Endothelial cell of umbilical vein (primary cell): Measurements from ENCODE around the gene LRRC8B. TPM values are rescaled to one million over a fixed set of nuclear protein-coding genes. Genes with fewer than 3 reads are reported as not detected.

Experiments
- BruUV-seq: library from RNA; stranded (reverse); fragments of 400-500 nt; replicated peaks from 2 replicates; lab custom pipeline; 2021; lab: Mats Ljungman, UMichigan
- CTCF ChIA-PET: fragments of 300-600, 350-600 bp; sonication (Branson Sonifier 250); formaldehyde crosslinking; loops from one replicate; lab custom pipeline; 2021; ENCODE audit warnings: antibody characterized with exemption, inconsistent platforms; lab: Charles Lee
- POLR2A ChIA-PET: fragments of 300-600, 350-600 bp; sonication (Branson Sonifier 250); formaldehyde crosslinking; loops from one replicate; lab custom pipeline; 2021; ENCODE audit warnings: antibody characterized with exemption, inconsistent platforms; lab: Charles Lee
- DNase-seq: peaks from one replicate; pipeline ENCODE4 v3.0.0-alpha.2; 2011; ENCODE audit warnings: low read depth, low spot score
- FAIRE-seq: peaks from 2 replicates; lab custom pipeline; 2011; peaks lifted over from hg19 to GRCh38; lab: Jason Lieb, UNC
- H2AFZ ChIP-seq: 2 replicates; pipeline ENCODE4 v1.6.0; 2012; ENCODE audit warnings: low read depth, low read length, control low read depth, inconsistent platforms
- H3K27ac ChIP-seq: 2 replicates; pipeline ENCODE4 v1.5.1; 2011; ENCODE audit warnings: low read depth, mild to moderate bottlenecking, control low read depth, low read length, moderate library complexity; ENCODE audit not compliant: insufficient read depth
- H3K27me3 ChIP-seq, 2 experiments: 2 replicates each; pipeline versions ENCODE4 v1.6.0 to v1.6.1; 2011; ENCODE audit warnings: low read length in 2 of 2, mixed read lengths in 1 of 2; ENCODE audit not compliant: control insufficient read depth in 2 of 2, insufficient read depth in 2 of 2
- H3K36me3 ChIP-seq, 2 experiments: 2 replicates in 1 of 2; 3 replicates in 1 of 2; pipeline ENCODE4 v1.5.1; 2011; ENCODE audit warnings: low read length in 2 of 2, mild to moderate bottlenecking in 1 of 2, moderate library complexity in 1 of 2; ENCODE audit not compliant: control insufficient read depth in 2 of 2, insufficient read depth in 2 of 2; ENCODE audit errors: extremely low read depth in 1 of 2
- H3K4me1 ChIP-seq: 3 replicates; pipeline ENCODE4 v1.5.1; 2011; ENCODE audit warnings: mild to moderate bottlenecking, low read length; ENCODE audit not compliant: control insufficient read depth, insufficient read depth; ENCODE audit errors: extremely low read depth
- H3K4me2 ChIP-seq: 2 replicates; pipeline ENCODE4 v1.6.1; 2011; ENCODE audit warnings: low read length, control low read depth, mixed read lengths; ENCODE audit not compliant: insufficient read depth
- H3K4me3 ChIP-seq, 3 experiments: fragments of 200-600 bp in 1 of 3; sonication (generic), shearing (Covaris generic) in 1 of 3; replicated peaks in 1 of 3; 2 replicates each; pipeline ENCODE4 v1.5.1; 2011 to 2016; ENCODE audit warnings: control low read depth in 3 of 3, low read length in 3 of 3, mild to moderate bottlenecking in 2 of 3, inconsistent platforms in 1 of 3, low read depth in 1 of 3, moderate library complexity in 1 of 3; ENCODE audit not compliant: insufficient read depth in 1 of 3
- H3K79me2 ChIP-seq: 2 replicates; pipeline ENCODE4 v1.6.0; 2012; ENCODE audit warnings: low read length, inconsistent platforms; ENCODE audit not compliant: control insufficient read depth, insufficient read depth
- H3K9ac ChIP-seq: replicated peaks from 2 replicates; pipeline ENCODE3; 2011; ENCODE audit warnings: low read length, control low read depth; ENCODE audit not compliant: insufficient read depth; ENCODE audit errors: extremely low read depth
- H3K9me1 ChIP-seq: replicated peaks from 3 replicates; pipeline ENCODE4 v1.6.0; 2011; ENCODE audit warnings: mild to moderate bottlenecking, low read length; ENCODE audit not compliant: control insufficient read depth, insufficient read depth; ENCODE audit errors: extremely low read depth
- H3K9me3 ChIP-seq: replicated peaks from 2 replicates; pipeline ENCODE4 v1.5.1; 2012; ENCODE audit warnings: low read length, inconsistent platforms; ENCODE audit not compliant: control insufficient read depth, insufficient read depth
- H4K20me1 ChIP-seq: replicated peaks from 2 replicates; pipeline ENCODE3; 2011; ENCODE audit warnings: mild to moderate bottlenecking, low read length; ENCODE audit not compliant: control insufficient read depth, insufficient read depth; ENCODE audit errors: extremely low read depth
- EZH2 ChIP-seq: IDR thresholded peaks from 2 replicates; pipeline ENCODE4 v1.6.1; 2012; ENCODE audit warnings: borderline replicate concordance, low read depth, mild to moderate bottlenecking, moderate library complexity, low read length, inconsistent platforms; ENCODE audit not compliant: severe bottlenecking
- FOS ChIP-seq: IDR thresholded peaks from 2 replicates; pipeline ENCODE4 v1.6.1; 2011; ENCODE audit warnings: mild to moderate bottlenecking, low read length, moderate library complexity, borderline replicate concordance; ENCODE audit not compliant: insufficient read depth
- GATA2 ChIP-seq: IDR thresholded peaks from 2 replicates; pipeline ENCODE4 v1.7.0; 2011; ENCODE audit warnings: low read depth, mild to moderate bottlenecking, moderate library complexity, mixed read lengths, low read length; ENCODE audit not compliant: insufficient read length, insufficient read depth
- JUN ChIP-seq: IDR thresholded peaks from 2 replicates; pipeline ENCODE4 v1.6.1; 2011; ENCODE audit warnings: borderline replicate concordance, low read depth; ENCODE audit not compliant: insufficient read length, insufficient read depth
- MAX ChIP-seq: IDR thresholded peaks from 2 replicates; pipeline ENCODE4 v1.6.1; 2011; ENCODE audit not compliant: insufficient read depth, insufficient read length
- MYC ChIP-seq: IDR thresholded peaks from one replicate; pipeline ENCODE4 v1.6.1; 2011; ENCODE audit warnings: mild to moderate bottlenecking, low read depth, low read length
- POLR2A ChIP-seq: IDR thresholded peaks from 2 replicates; pipeline ENCODE4 v1.6.1; 2012; ENCODE audit warnings: low read depth, mild to moderate bottlenecking, control low read depth, low read length
- POLR2AphosphoS5 ChIP-seq: IDR thresholded peaks from 2 replicates; pipeline ENCODE4 v1.6.1; 2012; ENCODE audit warnings: low read depth, mild to moderate bottlenecking, control low read depth, low read length, moderate library complexity; ENCODE audit not compliant: insufficient read depth
- dilution Hi-C: fragments of 300-500 bp; cut with MboI; formaldehyde crosslinking; loops from one replicate; pipeline ENCODE4 v1.15.0; 2019; ENCODE audit warnings: low sequenced_read_pairs; ENCODE audit not compliant: extremely low pct_ligation_motif_present
- intact Hi-C: fragments of 100-400 bp; cut with micrococcal nuclease; formaldehyde crosslinking; loops from one replicate; pipeline ENCODE4 v1.10.0; 2022
- polyA plus RNA-seq, 4 experiments: library from polyadenylated mRNA; depleted of rRNA in 3 of 4; stranded (reverse) in 3 of 4; unstranded in 1 of 4; fragments of >200 nt; gene quantifications; 2 replicates each; pipeline versions ENCODE4 v1.2.1 to v1.2.3, GENCODE V29; 2011 to 2012; ENCODE audit warnings: missing spikeins in 1 of 4
- total RNA-seq: library from RNA; stranded (reverse); gene quantifications from 2 replicates; pipeline ENCODE4 v1.2.3, GENCODE V29; 2021
- TF ChIP-seq, protein P1 (sequence below), 2 donors: IDR thresholded peaks; 1 replicate in 1 of 2; 2 replicates in 1 of 2; pipeline ENCODE4 v1.5.1; 2011; ENCODE audit warnings: low read length in 2 of 2, mild to moderate bottlenecking in 2 of 2, moderate library complexity in 2 of 2, control low read depth in 1 of 2, inconsistent platforms in 1 of 2, low read depth in 1 of 2; ENCODE audit not compliant: insufficient read depth in 1 of 2; ENCODE audit errors: extremely low read depth in 1 of 2

LRRC8B gene
- total and polyA plus RNA-seq, 2 donors (not counting 3 experiments of a cell fraction or from before 2014, with no cell fraction given): 15.2 to 15.8 TPM

DNA sequence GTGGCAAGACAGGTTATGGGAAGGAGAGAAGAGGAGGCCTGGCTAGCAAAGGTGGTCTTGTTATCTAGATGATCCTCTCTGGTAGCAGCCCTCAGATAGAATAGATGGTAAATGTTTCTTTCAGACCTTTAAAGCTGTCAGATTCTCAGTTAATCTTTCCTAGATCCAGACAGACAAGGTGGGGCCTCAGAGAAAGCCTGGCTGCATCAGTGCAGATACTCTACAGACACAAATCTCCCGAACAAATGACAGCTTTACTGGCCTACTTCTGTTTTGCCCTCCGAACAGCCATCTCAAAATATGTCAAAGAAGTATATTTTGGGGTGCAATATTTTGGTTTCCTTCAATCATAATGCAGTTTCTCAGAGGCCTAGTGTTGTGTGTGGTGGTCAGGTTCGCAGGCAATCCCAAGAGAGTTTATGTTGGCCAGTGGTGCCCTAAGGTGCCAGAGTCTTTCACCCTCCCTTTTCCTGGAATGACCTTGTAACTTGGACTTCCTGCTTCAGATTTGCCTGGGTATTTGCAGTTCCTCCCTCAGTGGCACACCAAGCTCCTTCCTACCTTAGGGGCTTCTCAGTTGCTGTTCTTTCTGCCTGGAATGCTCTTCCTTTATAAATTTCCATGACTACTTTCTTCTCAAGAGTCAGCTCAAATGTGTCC is 7.0 kb downstream of the LRRC8B start:
- H3K27ac ChIP-seq: no peak overlapping the region
- no peaks in the 10 kb centered on the region for H4K20me1 ChIP-seq
- H3K9me3 ChIP-seq: no peaks in the 10 kb centered on the region
- no peaks in the 10 kb centered on the region for H3K36me3 ChIP-seq
- peaks cover 2% of the 10 kb centered on the region for H3K79me2 ChIP-seq
- TF ChIP-seq, protein P1, sequence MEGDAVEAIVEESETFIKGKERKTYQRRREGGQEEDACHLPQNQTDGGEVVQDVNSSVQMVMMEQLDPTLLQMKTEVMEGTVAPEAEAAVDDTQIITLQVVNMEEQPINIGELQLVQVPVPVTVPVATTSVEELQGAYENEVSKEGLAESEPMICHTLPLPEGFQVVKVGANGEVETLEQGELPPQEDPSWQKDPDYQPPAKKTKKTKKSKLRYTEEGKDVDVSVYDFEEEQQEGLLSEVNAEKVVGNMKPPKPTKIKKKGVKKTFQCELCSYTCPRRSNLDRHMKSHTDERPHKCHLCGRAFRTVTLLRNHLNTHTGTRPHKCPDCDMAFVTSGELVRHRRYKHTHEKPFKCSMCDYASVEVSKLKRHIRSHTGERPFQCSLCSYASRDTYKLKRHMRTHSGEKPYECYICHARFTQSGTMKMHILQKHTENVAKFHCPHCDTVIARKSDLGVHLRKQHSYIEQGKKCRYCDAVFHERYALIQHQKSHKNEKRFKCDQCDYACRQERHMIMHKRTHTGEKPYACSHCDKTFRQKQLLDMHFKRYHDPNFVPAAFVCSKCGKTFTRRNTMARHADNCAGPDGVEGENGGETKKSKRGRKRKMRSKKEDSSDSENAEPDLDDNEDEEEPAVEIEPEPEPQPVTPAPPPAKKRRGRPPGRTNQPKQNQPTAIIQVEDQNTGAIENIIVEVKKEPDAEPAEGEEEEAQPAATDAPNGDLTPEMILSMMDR (IDR thresholded peaks at IDR 0.05; ENCODE audit: extremely low read depth in 1 of 2, insufficient read depth in 1 of 2, low read depth in 1 of 2, low read length in 2 of 2): no peak
- TF ChIP-seq FOS (no peak), GATA2 (no peak), MYC (no peak), EZH2 (no peak), POLR2A (no peak), JUN (no peak), POLR2AphosphoS5 (no peak), MAX (no peak)
- ChIA-PET POLR2A (no interaction called here), CTCF (interaction anchor here (1.4 kb wide), 1 partner anchor 67 kb away, joined by 3 read pairs; no protein-coding TSS in a partner anchor)
- DNase-seq: no peak
- H2AFZ ChIP-seq: no peak overlapping the region
- BruUV-seq: no TSS peak
- no peak for FAIRE-seq
- H3K9ac ChIP-seq: no peak overlapping the region
- no peak overlapping the region for H3K4me2 ChIP-seq
- dilution Hi-C loops (no loop called here), intact Hi-C loops (no loop called here)
- no peaks in the 10 kb centered on the region for H3K27me3 ChIP-seq
- H3K9me1 ChIP-seq: no peaks in the 10 kb centered on the region
- H3K4me1 ChIP-seq: peaks cover 9% of the 10 kb centered on the region
- no peak overlapping the region for H3K4me3 ChIP-seq
